Measurements from ENCODE around the gene CYSLTR2.

Gene CYSLTR2

DNA sequence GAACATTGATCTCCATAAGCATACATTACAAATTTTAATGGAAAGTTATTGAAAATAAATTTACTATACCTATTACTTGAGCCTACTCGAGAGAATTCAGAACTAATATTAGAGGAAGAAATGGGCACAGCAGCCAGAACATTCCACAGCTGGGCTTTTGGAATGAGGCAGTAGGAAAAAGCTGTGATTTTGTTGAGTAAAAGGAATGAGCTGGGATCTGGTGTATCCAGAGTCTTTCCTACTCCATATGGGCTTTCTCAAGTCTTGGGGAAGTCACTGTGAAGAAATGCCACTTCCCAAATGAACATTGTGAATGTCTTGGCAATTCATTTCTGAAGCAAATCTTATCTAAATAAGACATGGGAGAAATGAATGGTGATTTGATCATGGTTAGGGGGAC is 93.1 kb downstream of the CYSLTR2 start:
- TF ChIP-seq MYC (IDR thresholded peaks at IDR 0.05; ENCODE audit: low read depth, low read length) (no peak), POLR2A (IDR thresholded peaks at IDR 0.05; ENCODE audit: extremely low read depth, insufficient read length) (no peak)
- TF ChIP-seq, protein P1, sequence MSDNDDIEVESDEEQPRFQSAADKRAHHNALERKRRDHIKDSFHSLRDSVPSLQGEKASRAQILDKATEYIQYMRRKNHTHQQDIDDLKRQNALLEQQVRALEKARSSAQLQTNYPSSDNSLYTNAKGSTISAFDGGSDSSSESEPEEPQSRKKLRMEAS (IDR thresholded peaks at IDR 0.05; ENCODE audit: low read depth, low read length) = no peak
- TF ChIP-seq, protein P2, sequence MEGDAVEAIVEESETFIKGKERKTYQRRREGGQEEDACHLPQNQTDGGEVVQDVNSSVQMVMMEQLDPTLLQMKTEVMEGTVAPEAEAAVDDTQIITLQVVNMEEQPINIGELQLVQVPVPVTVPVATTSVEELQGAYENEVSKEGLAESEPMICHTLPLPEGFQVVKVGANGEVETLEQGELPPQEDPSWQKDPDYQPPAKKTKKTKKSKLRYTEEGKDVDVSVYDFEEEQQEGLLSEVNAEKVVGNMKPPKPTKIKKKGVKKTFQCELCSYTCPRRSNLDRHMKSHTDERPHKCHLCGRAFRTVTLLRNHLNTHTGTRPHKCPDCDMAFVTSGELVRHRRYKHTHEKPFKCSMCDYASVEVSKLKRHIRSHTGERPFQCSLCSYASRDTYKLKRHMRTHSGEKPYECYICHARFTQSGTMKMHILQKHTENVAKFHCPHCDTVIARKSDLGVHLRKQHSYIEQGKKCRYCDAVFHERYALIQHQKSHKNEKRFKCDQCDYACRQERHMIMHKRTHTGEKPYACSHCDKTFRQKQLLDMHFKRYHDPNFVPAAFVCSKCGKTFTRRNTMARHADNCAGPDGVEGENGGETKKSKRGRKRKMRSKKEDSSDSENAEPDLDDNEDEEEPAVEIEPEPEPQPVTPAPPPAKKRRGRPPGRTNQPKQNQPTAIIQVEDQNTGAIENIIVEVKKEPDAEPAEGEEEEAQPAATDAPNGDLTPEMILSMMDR (IDR thresholded peaks at IDR 0.05; ENCODE audit: low read depth, low read length) = no peak
- no peak overlapping the region for H3K4me3 ChIP-seq (ENCODE audit: low read depth, low read length)
- DNase-seq (ENCODE audit: low read depth) = no peak

DNA sequence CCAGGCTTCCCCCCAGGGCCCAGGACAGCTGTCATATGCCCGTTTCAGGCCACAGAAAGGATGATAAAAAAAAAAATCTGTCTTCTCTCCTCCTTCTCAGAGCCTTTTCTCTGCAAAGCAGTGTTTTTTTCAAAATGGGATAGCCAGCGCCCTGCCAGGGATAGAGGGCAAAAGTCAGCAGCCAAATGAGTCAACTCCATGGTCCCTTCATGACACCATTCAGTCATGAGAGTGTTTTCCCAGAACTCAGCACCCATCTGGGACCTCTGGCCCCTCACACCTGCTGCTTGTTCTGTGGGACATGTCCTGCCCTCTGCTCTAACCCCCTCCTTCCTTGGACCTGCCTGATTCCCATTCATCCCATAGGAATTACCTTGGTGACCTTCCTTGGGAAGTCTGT is 95.0 kb downstream of the CYSLTR2 start:
- TF ChIP-seq MYC (IDR thresholded peaks at IDR 0.05; ENCODE audit: low read depth, low read length) = no peak
- TF ChIP-seq, protein P1 (IDR thresholded peaks at IDR 0.05; ENCODE audit: low read depth, low read length) = no peak
- TF ChIP-seq POLR2A (IDR thresholded peaks at IDR 0.05; ENCODE audit: extremely low read depth, insufficient read length) = no peak
- TF ChIP-seq, protein P2 (IDR thresholded peaks at IDR 0.05; ENCODE audit: low read depth, low read length) = no peak
- no peak for DNase-seq (ENCODE audit: low read depth)

DNA sequence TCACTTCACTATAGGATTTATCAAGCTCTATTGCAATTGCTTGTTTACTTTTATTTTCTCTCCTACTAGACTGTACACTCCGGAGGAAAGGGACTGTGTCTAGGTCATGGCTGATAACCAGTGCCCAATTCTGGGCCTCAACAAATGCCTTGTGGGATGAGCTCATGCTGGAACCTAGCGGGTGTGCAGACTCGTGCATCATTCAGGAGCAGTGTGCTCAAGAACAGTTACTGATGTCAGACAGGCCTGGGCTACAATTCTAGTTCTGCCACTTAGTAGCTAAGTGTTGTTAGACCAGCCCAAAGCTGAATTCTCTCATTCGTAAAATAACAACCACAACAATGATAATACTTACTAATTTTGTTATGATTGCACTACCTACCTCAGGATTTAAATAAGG is 95.4 kb downstream of the CYSLTR2 start:
- no peak for DNase-seq (ENCODE audit: low read depth)
- no peak overlapping the region for H3K4me3 ChIP-seq (ENCODE audit: low read depth, low read length)
- TF ChIP-seq, protein P1 (IDR thresholded peaks at IDR 0.05; ENCODE audit: low read depth, low read length) = no peak
- TF ChIP-seq MYC (IDR thresholded peaks at IDR 0.05; ENCODE audit: low read depth, low read length) (no peak), POLR2A (IDR thresholded peaks at IDR 0.05; ENCODE audit: extremely low read depth, insufficient read length) (no peak)
- TF ChIP-seq, protein P2 (IDR thresholded peaks at IDR 0.05; ENCODE audit: low read depth, low read length) = no peak

More for the DNA sequence above, 95.0 kb downstream of the CYSLTR2 start:
- H3K4me3 ChIP-seq (ENCODE audit: low read depth, low read length) = no peak overlapping the region

DNA sequence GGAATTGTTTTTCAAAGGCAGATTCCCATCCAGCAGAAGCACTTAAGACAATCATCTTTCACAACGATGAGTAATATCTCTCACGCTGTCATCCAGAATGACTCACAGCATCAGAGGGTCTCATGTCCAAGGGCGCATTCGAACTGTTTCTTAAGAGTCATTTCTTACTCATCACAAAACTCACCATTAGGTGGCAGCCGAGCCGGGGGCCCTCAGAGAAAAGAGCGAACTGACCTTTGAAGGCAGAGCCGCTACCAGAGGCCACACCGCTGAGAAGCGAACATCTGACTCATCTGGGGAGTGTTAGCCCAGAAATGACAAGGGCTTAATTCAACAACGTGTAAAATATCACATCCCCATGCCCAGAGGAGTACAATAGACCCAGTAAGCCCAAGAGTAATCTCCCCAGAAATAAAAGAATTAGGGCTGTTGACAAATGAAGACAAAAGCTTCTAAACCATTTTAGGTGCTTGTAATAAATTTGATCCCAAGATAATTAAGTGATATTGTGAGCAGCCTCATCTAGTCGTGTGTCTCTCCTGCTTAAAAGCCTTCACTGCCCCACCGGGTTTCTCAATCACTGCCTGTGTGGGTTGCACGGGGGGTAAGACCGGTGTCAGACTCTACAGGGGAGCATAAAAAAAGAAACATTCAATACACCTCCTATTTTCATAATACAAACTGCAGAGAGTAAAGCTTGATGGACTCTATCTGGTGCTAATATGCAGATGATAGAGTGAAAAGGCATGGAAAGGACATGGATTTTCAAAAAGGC is 96.2 kb downstream of the CYSLTR2 start:
- no peak overlapping the region for H3K4me3 ChIP-seq (ENCODE audit: low read depth, low read length)
- TF ChIP-seq, protein P1 (IDR thresholded peaks at IDR 0.05; ENCODE audit: low read depth, low read length) = peak; percentile 88
- TF ChIP-seq, protein P2 (IDR thresholded peaks at IDR 0.05; ENCODE audit: low read depth, low read length) = peak; percentile 64
- TF ChIP-seq POLR2A (IDR thresholded peaks at IDR 0.05; ENCODE audit: extremely low read depth, insufficient read length) (no peak), MYC (IDR thresholded peaks at IDR 0.05; ENCODE audit: low read depth, low read length) (peak; percentile 88)
- DNase-seq (ENCODE audit: low read depth) = peak; percentile 97

DNA sequence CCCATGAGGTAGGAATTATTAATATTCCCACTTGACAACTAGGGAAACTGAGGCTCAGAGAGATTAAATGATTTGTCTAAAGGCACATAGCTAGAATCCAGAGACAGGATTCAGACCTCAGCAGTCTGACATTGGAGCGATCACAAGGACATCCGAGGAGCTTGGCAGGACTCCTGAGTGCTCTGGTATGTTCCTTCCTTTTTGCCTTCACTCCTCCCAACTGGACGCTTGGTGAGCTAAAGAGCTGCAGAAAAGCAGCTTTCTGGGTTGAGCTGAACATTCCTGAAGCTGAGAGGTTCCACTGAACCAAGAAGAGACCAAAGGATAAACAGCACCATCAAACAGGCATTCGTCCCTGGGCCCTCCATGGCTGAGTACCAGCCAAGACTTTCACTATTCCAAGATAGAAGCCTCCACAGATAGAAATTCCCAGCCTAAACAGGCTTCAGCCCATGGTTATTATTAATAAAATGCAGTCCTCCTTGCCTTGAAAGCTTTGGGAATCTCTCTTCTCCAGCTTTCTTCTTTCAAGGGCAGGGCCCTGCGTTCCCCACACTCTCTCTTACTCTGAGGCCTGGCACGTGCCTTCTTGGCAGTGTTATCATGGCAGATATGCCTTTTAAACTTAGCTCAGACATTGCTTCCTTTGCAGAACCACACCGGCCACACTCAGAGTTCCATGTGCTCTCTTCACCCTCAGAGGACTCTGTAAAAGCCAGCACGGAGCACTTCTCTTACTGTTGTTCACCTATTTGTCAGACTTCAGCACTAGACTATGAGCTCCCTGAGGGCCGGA is 97.1 kb downstream of the CYSLTR2 start:
- no peak overlapping the region for H3K4me3 ChIP-seq (ENCODE audit: low read depth, low read length)
- TF ChIP-seq, protein P1 (IDR thresholded peaks at IDR 0.05; ENCODE audit: low read depth, low read length) = no peak
- no peak for TF ChIP-seq MYC (IDR thresholded peaks at IDR 0.05; ENCODE audit: low read depth, low read length)
- TF ChIP-seq, protein P2 (IDR thresholded peaks at IDR 0.05; ENCODE audit: low read depth, low read length) = no peak
- TF ChIP-seq POLR2A (IDR thresholded peaks at IDR 0.05; ENCODE audit: extremely low read depth, insufficient read length) = no peak
- DNase-seq (ENCODE audit: low read depth) = no peak

Data from NB4 (cell line).